Transverse colon (tissue), 4 donors: ENCODE data around the gene ME2.

Source experiments
- CTCF ChIP-seq, 5 experiments: fragments of 200-600 bp in 3 of 5; fragments of 450-650 bp in 2 of 5; sonication (generic) in 3 of 5; IDR thresholded peaks; 1 replicate in 2 of 5; 2 replicates in 3 of 5; pipeline ENCODE4 v1.5.1; 2016 to 2017; ENCODE audit warnings: antibody characterized with exemption in 5 of 5, inconsistent platforms in 3 of 5, mild to moderate bottlenecking in 2 of 5, moderate library complexity in 1 of 5
- EP300 ChIP-seq: sonication (generic); formaldehyde crosslinking; IDR thresholded peaks from one replicate; pipeline ENCODE4 v1.6.1; 2017; ENCODE audit warnings: antibody characterized with exemption, low read depth
- POLR2A ChIP-seq: fragments of 450-650 bp; IDR thresholded peaks from one replicate; pipeline ENCODE4 v1.6.1; 2016; ENCODE audit warnings: antibody characterized with exemption, mild to moderate bottlenecking, moderate library complexity
- POLR2AphosphoS5 ChIP-seq, 3 donors: sonication (generic); formaldehyde crosslinking; IDR thresholded peaks; one replicate each; pipeline ENCODE4 v1.6.1; 2016; ENCODE audit warnings: antibody characterized with exemption in 3 of 3

- no peak for TF ChIP-seq POLR2AphosphoS5 (IDR thresholded peaks at IDR 0.05)
- TF ChIP-seq POLR2A = no peak
- no peak for TF ChIP-seq CTCF (IDR thresholded peaks at IDR 0.05)
- TF ChIP-seq EP300 = no peak
Observed at GRCh38 chr18:50850307-50851065, 28.4 kb upstream of the ME2 start.
